GM18519 (cell line): Measurements from ENCODE around the gene FAM20C.

Experiments used
- ATAC-seq: cut with Tn5 transposase; IDR thresholded peaks from one replicate; pipeline ENCODE4 v1.9.1; 2021; ENCODE audit warnings: mild to moderate bottlenecking, moderate library complexity; ENCODE audit not compliant: unreplicated experiment, low FRiP score

The FAM20C gene

GRCh38 chr7:158771-159170, 33.6 kb upstream of the FAM20C start:
- ATAC-seq: no peak

GRCh38 chr7:159370-160270, 32.8 kb upstream of the FAM20C start:
- ATAC-seq: no peak

- ATAC-seq: no peak
Measured at GRCh38 chr7:160958-161725, 31.2 kb upstream of the FAM20C start.

GRCh38 chr7:162632-163297, 29.6 kb upstream of the FAM20C start:
- ATAC-seq: no peak

GRCh38 chr7:163298-163695, 29.1 kb upstream of the FAM20C start:
- ATAC-seq: no peak

GRCh38 chr7:163971-164881, 28.1 kb upstream of the FAM20C start:
- ATAC-seq: no peak

- no peak for ATAC-seq
Measured at GRCh38 chr7:164882-165660, 27.3 kb upstream of the FAM20C start.

- ATAC-seq: no peak
Measured at GRCh38 chr7:165661-166337, 26.6 kb upstream of the FAM20C start.

GRCh38 chr7:166338-167060, 25.9 kb upstream of the FAM20C start:
- ATAC-seq: no peak

- ATAC-seq: no peak
Measured at GRCh38 chr7:167090-167855, 25.1 kb upstream of the FAM20C start.

GRCh38 chr7:167976-168791, 24.2 kb upstream of the FAM20C start:
- no peak for ATAC-seq

GRCh38 chr7:169276-170172, 22.8 kb upstream of the FAM20C start:
- no peak for ATAC-seq

GRCh38 chr7:170551-171363, 21.6 kb upstream of the FAM20C start:
- ATAC-seq: no peak

- ATAC-seq: no peak
Measured at GRCh38 chr7:171364-171904, 20.9 kb upstream of the FAM20C start.
